Mucosa of stomach (tissue), 1 donor: ENCODE results near the gene NUP160.
"Not testable (repeated sequence)": the region's sequence is repeated elsewhere in the genome, so short reads cannot be mapped to it uniquely, and the experiment has no call there.

ENCODE experiments used
- H3K27me3 ChIP-seq: one replicate; pipeline ENCODE4 v1.7.0; 2013; ENCODE audit warnings: mild to moderate bottlenecking, low read length; ENCODE audit not compliant: control insufficient read depth, insufficient read depth
- H3K36me3 ChIP-seq: one replicate; pipeline ENCODE4 v1.7.0; 2013; ENCODE audit warnings: low read length; ENCODE audit not compliant: control insufficient read depth, insufficient read depth
- H3K4me1 ChIP-seq: one replicate; pipeline ENCODE4 v1.7.0; 2013; ENCODE audit warnings: mild to moderate bottlenecking, low read length; ENCODE audit not compliant: control insufficient read depth, insufficient read depth
- H3K4me3 ChIP-seq: one replicate; pipeline ENCODE4 v1.7.0; 2013; ENCODE audit warnings: low read length
- H3K9ac ChIP-seq: one replicate; pipeline ENCODE4 v1.7.0; 2013; ENCODE audit warnings: mild to moderate bottlenecking, low read length, moderate library complexity
- H3K9me3 ChIP-seq: one replicate; pipeline ENCODE4 v1.7.0; 2013; ENCODE audit warnings: mild to moderate bottlenecking, low read length, moderate library complexity; ENCODE audit not compliant: control insufficient read depth
- donor health status: Pancreatic carcinoma.

The NUP160 gene

DNA sequence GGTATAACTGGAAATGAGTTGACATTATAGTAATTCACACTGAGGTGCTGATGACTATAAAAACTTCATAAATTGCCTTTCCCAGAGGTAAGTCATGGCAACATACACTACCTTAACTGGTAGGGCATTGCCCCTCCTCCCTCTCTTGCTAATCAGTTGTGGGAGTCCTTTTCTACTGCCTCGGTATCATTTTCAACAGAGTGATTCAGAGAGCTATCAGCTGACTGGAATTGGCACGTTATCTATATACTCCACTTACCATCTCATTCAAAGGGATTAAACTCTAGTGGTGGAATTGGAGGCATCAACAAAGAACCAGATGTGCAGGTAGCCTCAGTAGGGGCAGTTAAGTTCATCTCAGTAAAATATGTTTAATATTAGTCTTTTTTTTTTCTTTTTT lies 8.0 kb upstream of the NUP160 start:
- no peaks in the 10 kb centered on the region for H3K27me3 ChIP-seq

DNA sequence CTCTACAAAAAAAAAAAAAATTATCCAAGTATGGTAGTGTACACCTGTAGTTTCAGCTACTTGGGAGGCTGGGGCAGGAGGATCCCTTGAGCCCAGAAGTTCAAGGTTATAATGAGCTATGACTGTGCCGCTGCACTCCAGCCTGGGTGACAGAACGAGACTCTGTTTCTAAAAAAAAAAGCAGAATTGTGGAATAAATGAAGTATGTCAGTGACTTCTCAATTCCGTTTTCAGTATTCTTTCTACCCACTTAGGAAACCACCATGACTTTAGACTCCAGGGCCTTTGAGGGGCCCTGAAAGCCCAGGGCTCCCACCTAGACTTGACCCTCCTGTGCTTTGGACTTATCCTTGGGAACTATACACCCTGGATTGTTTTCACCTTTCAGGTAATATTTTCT lies 6.5 kb upstream of the NUP160 start:
- H3K9me3 ChIP-seq = no peaks in the 10 kb centered on the region
- H3K9ac ChIP-seq = no peak overlapping the region
- no peaks in the 10 kb centered on the region for H3K27me3 ChIP-seq
- H3K4me1 ChIP-seq = no peaks in the 10 kb centered on the region
- H3K36me3 ChIP-seq = no peaks in the 10 kb centered on the region
- H3K4me3 ChIP-seq = no peak overlapping the region

More for the DNA sequence above, 8.0 kb upstream of the NUP160 start:
- Histone ChIP-seq H3K9ac (no peak overlapping the region), H3K4me3 (no peak overlapping the region), H3K4me1 (no peaks in the 10 kb centered on the region), H3K36me3 (no peaks in the 10 kb centered on the region), H3K9me3 (no peaks in the 10 kb centered on the region)

- Histone ChIP-seq H3K27me3 (no peaks in the 10 kb centered on the region), H3K4me3 (no peak overlapping the region), H3K9me3 (no peaks in the 10 kb centered on the region), H3K4me1 (peaks cover 3% of the 10 kb centered on the region), H3K9ac (no peak overlapping the region), H3K36me3 (no peaks in the 10 kb centered on the region)
These were observed 3.9 kb upstream of the NUP160 start for GRCh38 chr11:47852053-47852452.

GRCh38 chr11:47850337-47850736 lies 2.2 kb upstream of the NUP160 start:
- Histone ChIP-seq H3K9ac (no peak overlapping the region), H3K36me3 (no peaks in the 10 kb centered on the region), H3K4me3 (no peak overlapping the region), H3K9me3 (no peaks in the 10 kb centered on the region), H3K27me3 (no peaks in the 10 kb centered on the region), H3K4me1 (peaks cover 5% of the 10 kb centered on the region)

DNA sequence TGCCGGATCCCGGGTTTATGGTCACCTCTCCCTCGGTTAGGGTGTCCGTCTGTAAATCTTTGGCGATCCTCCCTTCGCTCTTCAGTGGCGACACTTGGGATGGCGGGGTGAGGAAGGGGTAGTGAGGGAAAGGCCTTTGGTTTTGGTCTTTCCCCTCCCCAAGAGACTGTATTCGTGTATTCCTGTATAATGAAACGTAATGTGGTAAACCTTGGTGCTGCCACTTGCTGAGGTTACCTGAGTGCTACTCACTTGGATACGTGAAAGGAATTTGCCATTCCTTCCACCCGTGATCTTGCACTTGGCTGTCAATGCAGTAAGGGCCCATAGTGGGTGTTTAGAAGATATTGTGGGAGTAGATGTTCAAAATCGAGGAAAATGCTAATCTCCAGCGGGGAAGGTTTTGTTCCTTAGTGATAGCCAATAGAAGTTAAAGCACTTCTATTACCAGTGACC lies 578 bp upstream of the NUP160 start:
- Histone ChIP-seq H3K9me3 (no peaks in the 10 kb centered on the region), H3K4me3 (peak overlapping the region; percentile 75), H3K27me3 (no peaks in the 10 kb centered on the region), H3K4me1 (peaks cover 5% of the 10 kb centered on the region), H3K36me3 (no peaks in the 10 kb centered on the region), H3K9ac (peak overlapping the region; percentile 88)

DNA sequence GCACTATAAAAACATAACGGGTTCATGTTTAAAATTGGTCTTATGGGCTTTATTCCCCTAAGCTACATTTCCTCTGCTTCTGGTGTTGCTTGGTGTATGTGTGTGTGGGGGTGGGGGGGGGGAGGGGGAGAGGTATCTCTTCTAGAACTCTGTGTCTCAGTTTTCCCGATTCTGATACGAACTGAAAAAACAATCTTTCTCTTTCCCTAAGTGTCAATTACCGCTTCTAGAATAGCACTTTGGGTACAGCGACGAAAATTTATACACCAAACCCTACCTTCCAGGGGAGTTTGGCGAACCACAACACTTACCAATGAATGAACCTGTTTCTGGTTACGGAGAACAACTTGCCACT lies 636 bp downstream of the NUP160 start:
- H3K4me1 ChIP-seq = peaks cover 5% of the 10 kb centered on the region
- peak overlapping the region; percentile 88 for H3K9ac ChIP-seq
- no peaks in the 10 kb centered on the region for H3K9me3 ChIP-seq
- peak overlapping the region; percentile 75 for H3K4me3 ChIP-seq
- H3K36me3 ChIP-seq = peaks cover 3% of the 10 kb centered on the region
- H3K27me3 ChIP-seq = no peaks in the 10 kb centered on the region

DNA sequence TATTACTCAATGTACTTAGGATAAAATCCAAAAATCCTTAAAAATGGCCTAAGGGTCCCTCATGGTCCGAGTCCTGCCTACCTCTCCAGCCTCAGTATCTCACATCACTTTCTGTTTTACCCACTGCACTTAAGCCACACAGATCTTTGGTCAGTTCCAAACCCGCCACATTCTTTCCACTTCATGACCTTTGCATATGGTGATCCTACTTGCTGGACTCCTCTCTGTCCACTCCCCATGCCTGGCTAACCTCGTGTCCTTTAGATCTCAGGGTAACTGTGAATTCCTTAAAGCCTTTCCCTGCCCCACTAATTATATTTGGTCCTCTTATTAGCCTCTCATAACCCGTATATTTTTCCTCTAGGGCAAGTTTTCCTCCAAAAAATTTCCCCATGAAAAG lies 1.2 kb downstream of the NUP160 start:
- Histone ChIP-seq H3K9ac (no peak overlapping the region), H3K27me3 (no peaks in the 10 kb centered on the region), H3K36me3 (peaks cover 8% of the 10 kb centered on the region), H3K9me3 (no peaks in the 10 kb centered on the region), H3K4me1 (peaks cover 5% of the 10 kb centered on the region), H3K4me3 (no peak overlapping the region)

DNA sequence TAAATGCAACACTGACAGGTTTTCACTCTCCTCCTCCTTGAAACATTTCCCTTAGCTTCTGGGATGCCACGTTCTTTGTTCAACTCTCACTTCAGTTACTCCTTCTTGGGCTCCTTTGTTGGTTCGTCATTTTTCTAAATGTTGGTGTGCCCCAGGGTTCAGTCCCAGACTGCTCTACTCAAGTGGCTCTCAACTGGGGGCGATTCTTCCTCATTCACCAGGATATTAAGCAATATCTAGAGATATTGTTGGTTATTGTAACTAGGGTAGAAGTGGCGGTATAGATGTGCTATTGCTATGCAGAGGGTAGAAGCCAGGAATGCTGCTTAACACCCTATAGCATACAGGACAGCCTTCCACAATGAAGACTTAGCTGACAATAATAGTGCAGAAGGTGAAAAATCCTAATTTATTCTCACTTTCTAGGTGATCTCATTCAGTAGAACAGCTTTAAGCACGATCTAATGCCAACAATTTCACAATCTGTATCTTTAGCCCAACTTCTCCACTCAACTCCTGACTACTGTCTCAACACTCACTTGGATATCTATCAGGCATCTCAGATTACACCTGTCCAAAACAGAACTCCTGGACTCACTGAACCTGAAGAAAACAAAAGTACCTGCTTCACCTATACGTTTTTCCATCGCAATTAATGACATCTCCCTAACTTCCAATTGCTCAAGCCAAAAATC lies 4.6 kb downstream of the NUP160 start:
- Histone ChIP-seq H3K9me3 (no peaks in the 10 kb centered on the region), H3K4me3 (no peak overlapping the region), H3K36me3 (peaks cover 10% of the 10 kb centered on the region), H3K9ac (no peak overlapping the region), H3K27me3 (no peaks in the 10 kb centered on the region), H3K4me1 (peaks cover 5% of the 10 kb centered on the region)

DNA sequence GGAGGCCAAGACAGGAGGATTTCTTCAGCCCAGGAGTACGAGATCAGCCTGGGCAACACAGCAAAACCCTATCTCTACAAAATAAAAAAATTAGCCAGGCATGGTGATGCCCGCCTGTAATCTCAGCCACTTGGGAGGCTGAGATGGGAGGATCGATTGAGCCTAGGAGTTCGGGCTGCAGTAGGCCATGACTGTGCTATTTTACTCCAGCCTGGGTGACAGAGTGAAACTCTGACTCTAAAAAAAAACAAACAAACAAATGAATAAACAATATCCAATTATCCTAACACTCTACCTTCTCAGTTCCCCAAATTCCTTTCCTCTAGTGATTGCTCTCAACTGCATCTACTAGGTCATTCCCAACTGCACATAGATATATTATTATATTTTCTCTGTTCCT lies 5.4 kb downstream of the NUP160 start:
- Histone ChIP-seq H3K9me3 (no peaks in the 10 kb centered on the region), H3K9ac (no peak overlapping the region), H3K4me1 (peaks cover 5% of the 10 kb centered on the region), H3K27me3 (no peaks in the 10 kb centered on the region), H3K36me3 (peaks cover 10% of the 10 kb centered on the region), H3K4me3 (no peak overlapping the region)

- Histone ChIP-seq H3K4me1 (no peaks in the 10 kb centered on the region), H3K4me3 (no peak overlapping the region), H3K36me3 (peaks cover 10% of the 10 kb centered on the region), H3K27me3 (no peaks in the 10 kb centered on the region), H3K9me3 (no peaks in the 10 kb centered on the region), H3K9ac (no peak overlapping the region)
These were observed 10.2 kb downstream of the NUP160 start for GRCh38 chr11:47837929-47838328.

DNA sequence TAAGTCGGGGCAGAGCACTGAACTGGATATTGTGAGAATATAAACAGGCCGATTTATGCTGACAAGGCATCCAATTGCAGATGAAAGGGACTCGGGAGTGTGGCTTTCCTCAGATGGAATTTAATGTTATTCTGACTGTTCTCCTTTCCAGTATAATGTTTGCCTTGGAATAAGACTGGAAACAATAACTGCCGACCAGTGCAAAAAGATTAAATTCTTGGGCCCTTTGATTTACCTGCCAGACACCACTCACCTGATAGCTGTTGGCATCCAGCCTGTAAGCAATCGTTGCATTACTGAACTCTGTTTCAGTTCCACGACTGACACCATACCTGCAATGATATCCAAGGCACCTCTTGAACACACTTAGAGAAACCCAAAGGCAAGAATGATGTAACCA lies 10.9 kb downstream of the NUP160 start:
- H3K9me3 ChIP-seq = no peaks in the 10 kb centered on the region
- no peak overlapping the region for H3K4me3 ChIP-seq
- no peak overlapping the region for H3K9ac ChIP-seq
- no peaks in the 10 kb centered on the region for H3K4me1 ChIP-seq
- no peaks in the 10 kb centered on the region for H3K27me3 ChIP-seq
- H3K36me3 ChIP-seq = peaks cover 4% of the 10 kb centered on the region

GRCh38 chr11:47830013-47830412 lies 18.1 kb downstream of the NUP160 start:
- not testable (repeated sequence) for H3K9me3 ChIP-seq, H3K9ac ChIP-seq, H3K36me3 ChIP-seq, H3K4me3 ChIP-seq, H3K4me1 ChIP-seq, H3K27me3 ChIP-seq

DNA sequence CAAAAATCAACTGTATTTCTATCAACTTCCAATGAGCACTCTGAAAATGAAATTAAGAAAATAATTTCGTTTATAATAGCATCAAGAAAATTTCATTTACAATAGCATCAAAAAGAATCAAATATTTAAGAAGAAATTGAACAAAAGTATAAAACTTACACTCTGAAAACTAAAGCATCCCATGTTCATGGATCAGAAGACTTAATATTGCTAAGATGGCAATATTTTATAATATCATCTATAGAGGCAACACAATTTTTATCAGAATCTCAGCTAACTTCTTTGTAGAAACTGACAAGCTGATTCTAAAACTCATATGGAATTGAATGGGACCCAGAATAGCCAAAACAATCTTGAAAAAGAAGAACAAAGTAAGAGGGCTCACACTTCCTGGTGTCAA lies 19.9 kb downstream of the NUP160 start:
- Histone ChIP-seq H3K36me3 (no peaks in the 10 kb centered on the region), H3K4me3 (no peak overlapping the region), H3K9me3 (no peaks in the 10 kb centered on the region), H3K27me3 (no peaks in the 10 kb centered on the region), H3K4me1 (no peaks in the 10 kb centered on the region), H3K9ac (no peak overlapping the region)
